Keratinocyte (primary cell): ENCODE measurements around the gene ADD2. TPM values are rescaled to one million over a fixed set of nuclear protein-coding genes. Genes with fewer than 3 reads are reported as not detected.

Experiments used
- DNase-seq: peaks from one replicate; pipeline ENCODE4 v3.0.0-alpha.2; 2011; ENCODE audit warnings: low read depth, missing footprints, low spot score
- FAIRE-seq: peaks from 2 replicates; lab custom pipeline; 2011; peaks lifted over from hg19 to GRCh38; lab: Jason Lieb, UNC
- H2AFZ ChIP-seq: 2 replicates; pipeline ENCODE4 v1.6.0; 2012; ENCODE audit warnings: low read length, control low read depth, inconsistent platforms; ENCODE audit not compliant: control insufficient read depth
- H3K27ac ChIP-seq: 2 replicates; pipeline ENCODE4 v1.5.1; 2011; ENCODE audit warnings: low read length; ENCODE audit not compliant: control insufficient read depth, insufficient read depth
- H3K27me3 ChIP-seq: 3 replicates; pipeline ENCODE4 v1.6.0; 2011; ENCODE audit warnings: low read length; ENCODE audit not compliant: control insufficient read depth, insufficient read depth; ENCODE audit errors: extremely low read depth
- H3K36me3 ChIP-seq, 2 experiments: 2 replicates in 1 of 2; 3 replicates in 1 of 2; pipeline ENCODE4 v1.5.1; 2011; ENCODE audit warnings: low read length in 2 of 2, mild to moderate bottlenecking in 1 of 2; ENCODE audit not compliant: control insufficient read depth in 2 of 2, insufficient read depth in 2 of 2; ENCODE audit errors: extremely low read depth in 1 of 2
- H3K4me1 ChIP-seq: 3 replicates; pipeline ENCODE4 v1.5.1; 2011; ENCODE audit warnings: low read length; ENCODE audit not compliant: control insufficient read depth, insufficient read depth; ENCODE audit errors: extremely low read depth
- H3K4me2 ChIP-seq: 3 replicates; pipeline ENCODE4 v1.6.0; 2011; ENCODE audit warnings: low read depth, low read length; ENCODE audit not compliant: control insufficient read depth, insufficient read depth; ENCODE audit errors: extremely low read depth
- H3K4me3 ChIP-seq, 3 experiments: fragments of 200-600 bp in 1 of 3; sonication (generic) in 1 of 3; 2 replicates in 2 of 3; 3 replicates in 1 of 3; pipeline ENCODE4 v1.5.1; 2011 to 2016; ENCODE audit warnings: low read length in 3 of 3, mild to moderate bottlenecking in 3 of 3, control low read depth in 2 of 3, inconsistent platforms in 1 of 3, low read depth in 1 of 3, mixed read lengths in 1 of 3, mixed run types in 1 of 3, moderate library complexity in 1 of 3; ENCODE audit not compliant: control insufficient read depth in 2 of 3, insufficient read depth in 2 of 3; ENCODE audit errors: extremely low read depth in 1 of 3
- H3K79me2 ChIP-seq: 2 replicates; pipeline ENCODE4 v1.6.0; 2012; ENCODE audit warnings: low read length; ENCODE audit not compliant: control insufficient read depth, insufficient read depth
- H3K9ac ChIP-seq: 3 replicates; pipeline ENCODE4 v1.6.0; 2011; ENCODE audit warnings: low read length; ENCODE audit not compliant: control insufficient read depth, insufficient read depth; ENCODE audit errors: extremely low read depth
- H3K9me1 ChIP-seq: 3 replicates; pipeline ENCODE4 v1.6.0; 2011; ENCODE audit warnings: low read length; ENCODE audit not compliant: control insufficient read depth, insufficient read depth; ENCODE audit errors: extremely low read depth
- H3K9me3 ChIP-seq: 2 replicates; pipeline ENCODE4 v1.5.1; 2012; ENCODE audit warnings: low read depth, low read length; ENCODE audit not compliant: control insufficient read depth
- H4K20me1 ChIP-seq: 3 replicates; pipeline ENCODE4 v1.6.0; 2011; ENCODE audit warnings: low read length; ENCODE audit not compliant: control insufficient read depth, insufficient read depth; ENCODE audit errors: extremely low read depth
- CTCF ChIP-seq, 3 experiments: IDR thresholded peaks in 1 of 3; conservative IDR thresholded peaks in 1 of 3; optimal IDR thresholded peaks in 1 of 3; 2 replicates in 2 of 3; 3 replicates in 1 of 3; pipeline versions ENCODE3 to v1.5.1; 2011; ENCODE audit warnings: low read length in 3 of 3, mild to moderate bottlenecking in 3 of 3, moderate library complexity in 2 of 3, control low read depth in 1 of 3, inconsistent platforms in 1 of 3; ENCODE audit not compliant: insufficient read depth in 2 of 3; ENCODE audit errors: extremely low read depth in 1 of 3
- EZH2 ChIP-seq: IDR thresholded peaks from one replicate; pipeline ENCODE4 v1.6.1; 2012; ENCODE audit warnings: inconsistent platforms, mild to moderate bottlenecking, low read length, moderate library complexity
- dilution Hi-C: fragments of 300-500 bp; cut with MboI; formaldehyde crosslinking; loops from one replicate; pipeline ENCODE4 v1.7.0; 2020; ENCODE audit warnings: low sequenced_read_pairs; ENCODE audit not compliant: extremely low pct_ligation_motif_present
- polyA plus RNA-seq, 5 experiments: library from polyadenylated mRNA; depleted of rRNA in 3 of 5; stranded (reverse) in 3 of 5; stranded (forward) in 1 of 5; unstranded in 1 of 5; fragments of >200 nt; gene quantifications; 1 replicate in 1 of 5; 2 replicates in 3 of 5; 3 replicates in 1 of 5; pipeline versions ENCODE4 v1.2.1 to v1.2.3, GENCODE V29; 2011 to 2012; ENCODE audit warnings: missing spikeins in 2 of 5, low read depth in 1 of 5, low replicate concordance in 1 of 5

Gene ADD2
- polyA plus RNA-seq, 1 donor (not counting 4 experiments of a cell fraction or from before 2014, with no cell fraction given) = 0.05 TPM

GRCh38 chr2:70716131-70716743 is 51.8 kb downstream of the ADD2 start:
- H3K79me2 ChIP-seq = no peaks in the 10 kb centered on the region
- no peak for TF ChIP-seq EZH2
- TF ChIP-seq CTCF (optimal IDR thresholded peaks at IDR 0.05 in 1 of 3, IDR thresholded peaks at IDR 0.05 in 1 of 3, conservative IDR thresholded peaks at IDR 0.05 in 1 of 3; ENCODE audit: extremely low read depth in 1 of 3, insufficient read depth in 2 of 3, low read length in 3 of 3) = no peak
- no peaks in the 10 kb centered on the region for H3K9me1 ChIP-seq
- no peak overlapping the region for H3K9ac ChIP-seq
- FAIRE-seq (no peak), DNase-seq (no peak)
- no peaks in the 10 kb centered on the region for H3K9me3 ChIP-seq
- H3K4me2 ChIP-seq = no peak overlapping the region
- no peak overlapping the region for H2AFZ ChIP-seq
- no peak overlapping the region for H3K27ac ChIP-seq
- H3K4me1 ChIP-seq = no peaks in the 10 kb centered on the region
- H3K27me3 ChIP-seq = peaks cover 21% of the 10 kb centered on the region
- H4K20me1 ChIP-seq = no peaks in the 10 kb centered on the region
- no peak overlapping the region for H3K4me3 ChIP-seq
- no peaks in the 10 kb centered on the region for H3K36me3 ChIP-seq
- dilution Hi-C loops = no loop called here

- Histone ChIP-seq H2AFZ (no peak overlapping the region), H3K79me2 (no peaks in the 10 kb centered on the region), H3K27me3 (peaks cover 21% of the 10 kb centered on the region), H3K27ac (no peak overlapping the region), H3K9ac (no peak overlapping the region), H3K4me2 (no peak overlapping the region), H3K4me3 (no peak overlapping the region), H3K36me3 (no peaks in the 10 kb centered on the region), H3K9me3 (no peaks in the 10 kb centered on the region), H3K9me1 (no peaks in the 10 kb centered on the region), H4K20me1 (no peaks in the 10 kb centered on the region), H3K4me1 (no peaks in the 10 kb centered on the region)
- TF ChIP-seq EZH2 = no peak
- TF ChIP-seq CTCF (optimal IDR thresholded peaks at IDR 0.05 in 1 of 3, IDR thresholded peaks at IDR 0.05 in 1 of 3, conservative IDR thresholded peaks at IDR 0.05 in 1 of 3; ENCODE audit: extremely low read depth in 1 of 3, insufficient read depth in 2 of 3, low read length in 3 of 3) = no peak
- DNase-seq (no peak), FAIRE-seq (no peak)
- dilution Hi-C loops = no loop called here
These were observed 52.7 kb downstream of the ADD2 start for GRCh38 chr2:70715071-70715985.
